DOHH2 (cell line): ENCODE data around the gene PCNX2.

ENCODE experiments used
- H3F3A ChIP-seq: fragments of 200-600 bp; sonication (generic), shearing (Covaris generic); 2 replicates; pipeline ENCODE4 v1.6.0; 2016; ENCODE audit warnings: antibody characterized with exemption, mild to moderate bottlenecking; ENCODE audit not compliant: control insufficient read depth, insufficient read depth
- H3K27ac ChIP-seq: fragments of 200-600 bp; sonication (generic); 2 replicates; pipeline ENCODE4 v1.5.1; 2014; ENCODE audit warnings: low read depth, mild to moderate bottlenecking, low read length, moderate library complexity
- H3K27me3 ChIP-seq: fragments of 200-600 bp; sonication (generic); 2 replicates; pipeline ENCODE4 v1.6.1; 2014; ENCODE audit warnings: mild to moderate bottlenecking, low read length, mixed read lengths; ENCODE audit not compliant: control insufficient read depth
- H3K36me3 ChIP-seq: fragments of 200-600 bp; sonication (generic); 2 replicates; pipeline ENCODE4 v1.6.1; 2014; ENCODE audit warnings: mild to moderate bottlenecking, low read length, moderate library complexity, mixed read lengths; ENCODE audit not compliant: control insufficient read depth
- H3K4me1 ChIP-seq: fragments of 200-600 bp; sonication (generic); 2 replicates; pipeline ENCODE4 v1.6.1; 2014; ENCODE audit warnings: mild to moderate bottlenecking, low read length, mixed read lengths; ENCODE audit not compliant: control insufficient read depth
- H3K4me2 ChIP-seq: fragments of 200-600 bp; sonication (generic); 2 replicates; pipeline ENCODE4 v1.6.0; 2014; ENCODE audit warnings: mild to moderate bottlenecking, low read length, moderate library complexity
- H3K4me3 ChIP-seq: fragments of 200-600 bp; sonication (generic); 2 replicates; pipeline ENCODE4 v1.5.1; 2014; ENCODE audit warnings: mild to moderate bottlenecking, low read length, mixed read lengths
- H3K79me2 ChIP-seq: fragments of 200-600 bp; sonication (generic); 2 replicates; pipeline ENCODE4 v1.6.1; 2014; ENCODE audit warnings: mild to moderate bottlenecking, low read length, mixed read lengths; ENCODE audit not compliant: control insufficient read depth
- H3K9me2 ChIP-seq: fragments of 200-600 bp; sonication (generic); replicated peaks from 2 replicates; pipeline ENCODE4 v1.6.1; 2014; ENCODE audit warnings: mild to moderate bottlenecking, low read length, mixed read lengths; ENCODE audit not compliant: control insufficient read depth
- H3K9me3 ChIP-seq: fragments of 200-600 bp; sonication (generic); 2 replicates; pipeline ENCODE4 v1.6.1; 2014; ENCODE audit warnings: antibody characterized with exemption, low read length, mixed read lengths; ENCODE audit not compliant: control insufficient read depth, insufficient read depth
- H4K20me1 ChIP-seq: fragments of 200-600 bp; sonication (generic); 2 replicates; pipeline ENCODE4 v1.6.0; 2014; ENCODE audit warnings: low read depth, mild to moderate bottlenecking, antibody characterized with exemption, low read length, moderate library complexity; ENCODE audit not compliant: control insufficient read depth, insufficient read depth
- CTCF ChIP-seq: fragments of 200-600 bp; sonication (generic); IDR thresholded peaks from one replicate; pipeline ENCODE4 v1.5.1; 2014; ENCODE audit warnings: antibody characterized with exemption, mild to moderate bottlenecking, low read depth, low read length; ENCODE audit not compliant: poor library complexity, severe bottlenecking
- EZH2phosphoT487 ChIP-seq: fragments of 200-600 bp; sonication (generic); IDR thresholded peaks from 2 replicates; pipeline ENCODE4 v1.6.1; 2017; ENCODE audit warnings: borderline replicate concordance, mild to moderate bottlenecking, antibody characterized with exemption, low read length, moderate library complexity, mixed read lengths

PCNX2 gene

GRCh38 chr1:232958067-232958466, 337.5 kb downstream of the PCNX2 start:
- TF ChIP-seq CTCF: no peak
- TF ChIP-seq EZH2phosphoT487: no peak
- no peaks in the 10 kb centered on the region for H3F3A ChIP-seq
- H3K27ac ChIP-seq: no peak overlapping the region
- H3K79me2 ChIP-seq: peaks cover 20% of the 10 kb centered on the region
- peaks cover 31% of the 10 kb centered on the region for H3K36me3 ChIP-seq
- H3K27me3 ChIP-seq: no peaks in the 10 kb centered on the region
- no peak overlapping the region for H3K4me2 ChIP-seq
- peaks cover 10% of the 10 kb centered on the region for H3K4me1 ChIP-seq
- H3K4me3 ChIP-seq: no peak overlapping the region
- H3K9me2 ChIP-seq: no peaks in the 10 kb centered on the region; the same call in 1 of the 2 replicates
- H3K9me3 ChIP-seq: no peaks in the 10 kb centered on the region
- no peaks in the 10 kb centered on the region; the same call in 1 of the 2 replicates for H4K20me1 ChIP-seq

- Histone ChIP-seq H3K27ac (no peak overlapping the region), H4K20me1 (no peaks in the 10 kb centered on the region; the same call in 1 of the 2 replicates), H3F3A (no peaks in the 10 kb centered on the region), H3K36me3 (peaks cover 28% of the 10 kb centered on the region), H3K4me3 (no peak overlapping the region), H3K27me3 (no peaks in the 10 kb centered on the region), H3K79me2 (peaks cover 40% of the 10 kb centered on the region), H3K4me1 (peaks cover 26% of the 10 kb centered on the region), H3K9me2 (no peaks in the 10 kb centered on the region; the same call in 1 of the 2 replicates), H3K9me3 (no peaks in the 10 kb centered on the region), H3K4me2 (no peak overlapping the region)
- TF ChIP-seq CTCF (no peak), EZH2phosphoT487 (no peak)
Measured at GRCh38 chr1:232956081-232956480, 339.4 kb downstream of the PCNX2 start.

GRCh38 chr1:232954594-232955365, 340.7 kb downstream of the PCNX2 start:
- H3K79me2 ChIP-seq: peaks cover 49% of the 10 kb centered on the region

More at GRCh38 chr1:232954594-232955365, 340.7 kb downstream of the PCNX2 start:
- peaks cover 28% of the 10 kb centered on the region for H3K4me1 ChIP-seq
- H3F3A ChIP-seq: no peaks in the 10 kb centered on the region
- no peaks in the 10 kb centered on the region; the same call in 1 of the 2 replicates for H4K20me1 ChIP-seq
- H3K9me3 ChIP-seq: no peaks in the 10 kb centered on the region
- H3K27ac ChIP-seq: no peak overlapping the region
- TF ChIP-seq EZH2phosphoT487 (no peak), CTCF (no peak)
- H3K4me2 ChIP-seq: no peak overlapping the region
- H3K36me3 ChIP-seq: peaks cover 28% of the 10 kb centered on the region
- no peak overlapping the region for H3K4me3 ChIP-seq
- H3K9me2 ChIP-seq: no peaks in the 10 kb centered on the region; the same call in 1 of the 2 replicates
- H3K27me3 ChIP-seq: no peaks in the 10 kb centered on the region
